Measurements from ENCODE around the gene TTC34. TPM values are rescaled to one million over a fixed set of nuclear protein-coding genes. Genes with fewer than 3 reads are reported as not detected.

The TTC34 gene
- total and polyA plus RNA-seq, 5 donors = 0.27 to 1.5 (median 0.63) TPM

GRCh38 chr1:2612591-2613365 is 188.7 kb downstream of the TTC34 start:
- H3K4me3 ChIP-seq (ENCODE audit: low read length) = no peak overlapping the region
- no peak for DNase-seq
- 86% methylated on average over 11 of the region's 11 CpGs for WGBS
- intact Hi-C loops (cut with DNase I) = no loop called here
- ATAC-seq = no peak
- peaks cover 2% of the 10 kb centered on the region for H3K9me3 ChIP-seq (ENCODE audit: control insufficient read depth, low read length)
- no peaks in the 10 kb centered on the region for H3K27me3 ChIP-seq (ENCODE audit: control insufficient read depth, insufficient read depth)
- no peaks in the 10 kb centered on the region for H3K4me1 ChIP-seq (ENCODE audit: control insufficient read depth, insufficient read depth, low read length)
- no peak overlapping the region for H3K27ac ChIP-seq (ENCODE audit: low read length)

DNA sequence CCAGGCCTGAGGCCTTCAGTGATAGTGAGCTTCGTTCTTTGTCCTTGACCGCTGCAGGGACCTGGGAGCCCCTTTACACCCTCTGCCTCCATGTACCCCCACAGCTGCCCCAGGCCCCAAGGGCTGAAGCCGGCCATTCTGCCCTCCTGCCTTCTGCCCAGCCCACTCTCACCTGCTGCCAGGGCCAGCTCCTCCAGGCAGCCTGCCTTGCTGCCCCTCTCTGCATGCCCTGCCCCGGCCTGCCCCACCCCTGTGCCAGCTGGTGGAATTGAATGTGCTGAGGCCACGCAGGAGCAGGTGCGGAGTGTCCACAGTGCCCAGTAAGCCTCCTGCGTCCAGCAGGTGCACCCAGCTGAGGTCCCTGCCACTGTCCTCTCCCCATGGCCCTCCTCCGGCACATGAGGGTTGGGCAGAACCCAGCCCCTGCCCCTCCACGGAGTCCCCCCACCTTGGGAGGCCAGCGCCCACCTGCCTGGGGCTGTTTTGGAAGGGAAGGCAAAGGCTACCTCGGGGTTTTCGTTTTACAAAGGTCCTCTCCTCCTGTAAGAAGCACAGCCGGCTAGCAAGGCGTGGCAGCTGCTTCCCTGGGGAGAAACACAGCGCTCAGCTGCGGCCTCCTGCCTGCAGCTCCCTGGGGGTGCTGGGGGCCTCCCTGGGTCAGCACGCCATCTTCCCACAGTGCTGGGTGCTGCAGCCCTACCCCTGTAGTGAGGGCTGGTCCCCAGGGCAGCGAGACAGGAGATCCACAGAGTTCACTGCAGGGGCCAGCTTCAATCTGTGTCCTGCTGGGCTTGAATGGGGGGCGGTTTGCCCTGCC is 189.7 kb downstream of the TTC34 start:
- Histone ChIP-seq H3K4me1 (ENCODE audit: control insufficient read depth, insufficient read depth, low read length) (no peaks in the 10 kb centered on the region), H3K27ac (ENCODE audit: low read length) (no peak overlapping the region), H3K27me3 (ENCODE audit: control insufficient read depth, insufficient read depth) (no peaks in the 10 kb centered on the region), H3K4me3 (ENCODE audit: low read length) (no peak overlapping the region), H3K9me3 (ENCODE audit: control insufficient read depth, low read length) (peaks cover 2% of the 10 kb centered on the region)
- WGBS = 86% methylated on average over 19 of the region's 19 CpGs
- intact Hi-C loops (cut with DNase I) = no loop called here
- no peak for ATAC-seq
- DNase-seq = peak in 1 of 3 donors; percentile 33

- no peak overlapping the region for H3K27ac ChIP-seq (ENCODE audit: low read length)
- no peaks in the 10 kb centered on the region for H3K9me3 ChIP-seq (ENCODE audit: control insufficient read depth, low read length)
- no peak overlapping the region for H3K4me3 ChIP-seq (ENCODE audit: low read length)
- 8% methylated on average over 24 of the region's 24 CpGs for WGBS
- no peaks in the 10 kb centered on the region for H3K4me1 ChIP-seq (ENCODE audit: control insufficient read depth, insufficient read depth, low read length)
- H3K27me3 ChIP-seq (ENCODE audit: control insufficient read depth, insufficient read depth) = no peaks in the 10 kb centered on the region
- ATAC-seq (peak; percentile 39 to 58), DNase-seq (peak; percentile 44 to 79 (median 76))
- intact Hi-C loops (cut with DNase I) = no loop called here
Measured at GRCh38 chr1:2611031-2611501, 190.4 kb downstream of the TTC34 start.

- no peak overlapping the region for H3K4me3 ChIP-seq (ENCODE audit: low read length)
- intact Hi-C loops (cut with DNase I) = no loop called here
- no peaks in the 10 kb centered on the region for H3K27me3 ChIP-seq (ENCODE audit: control insufficient read depth, insufficient read depth)
- H3K9me3 ChIP-seq (ENCODE audit: control insufficient read depth, low read length) = no peaks in the 10 kb centered on the region
- ATAC-seq (no peak), DNase-seq (peak; percentile 18 to 64 (median 61))
- no peak overlapping the region for H3K27ac ChIP-seq (ENCODE audit: low read length)
- no peaks in the 10 kb centered on the region for H3K4me1 ChIP-seq (ENCODE audit: control insufficient read depth, insufficient read depth, low read length)
- WGBS = 61% methylated on average over 21 of the region's 21 CpGs
Measured at GRCh38 chr1:2610036-2610959, 191.2 kb downstream of the TTC34 start.

DNA sequence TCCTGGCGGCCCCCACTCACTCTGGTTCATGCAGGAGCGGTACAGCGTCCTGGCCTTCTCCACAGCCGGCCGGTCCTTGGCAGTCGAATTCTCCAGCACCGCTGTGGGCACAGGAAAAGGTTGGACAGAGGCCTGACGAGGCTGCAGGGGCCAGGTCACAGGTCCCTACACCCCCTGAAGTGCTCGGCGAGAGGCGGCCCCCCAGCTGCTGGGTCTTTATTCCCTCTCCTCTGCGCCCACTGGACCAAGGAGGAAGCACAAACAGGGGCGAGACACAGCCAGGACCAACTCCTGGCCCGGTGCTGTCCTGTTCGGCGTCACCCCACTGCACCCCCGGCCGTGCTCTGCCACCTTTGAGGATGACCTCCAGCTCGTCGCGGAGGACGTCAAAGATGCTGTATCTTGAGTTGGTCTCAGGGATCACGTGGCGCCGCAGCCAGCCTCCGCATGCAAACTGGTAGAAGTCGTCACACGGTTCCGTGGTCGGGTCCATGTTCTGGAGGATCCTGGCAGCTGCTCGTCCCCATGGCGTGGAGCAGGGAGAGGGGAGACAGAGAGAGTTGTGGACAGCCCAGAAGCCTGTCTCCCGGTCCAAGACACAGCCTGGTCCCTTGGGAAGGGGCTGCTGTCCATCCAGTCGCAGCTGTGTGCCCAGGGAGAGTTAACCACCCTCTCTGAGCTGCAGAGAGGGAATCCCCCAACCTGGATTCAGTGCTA is 192.0 kb downstream of the TTC34 start:
- intact Hi-C loops (cut with DNase I) = no loop called here
- no peak overlapping the region for H3K4me3 ChIP-seq (ENCODE audit: low read length)
- 82% methylated on average over 34 of the region's 34 CpGs for WGBS
- no peak overlapping the region for H3K27ac ChIP-seq (ENCODE audit: low read length)
- no peaks in the 10 kb centered on the region for H3K9me3 ChIP-seq (ENCODE audit: control insufficient read depth, low read length)
- no peaks in the 10 kb centered on the region for H3K27me3 ChIP-seq (ENCODE audit: control insufficient read depth, insufficient read depth)
- DNase-seq (peak; percentile 14 to 58 (median 43)), ATAC-seq (no peak)
- no peaks in the 10 kb centered on the region for H3K4me1 ChIP-seq (ENCODE audit: control insufficient read depth, insufficient read depth, low read length)

- DNase-seq (peak; percentile 49 to 89 (median 78)), ATAC-seq (peak; percentile 50 to 68)
- no peak overlapping the region for H3K4me3 ChIP-seq (ENCODE audit: low read length)
- H3K4me1 ChIP-seq (ENCODE audit: control insufficient read depth, insufficient read depth, low read length) = no peaks in the 10 kb centered on the region
- no peak overlapping the region for H3K27ac ChIP-seq (ENCODE audit: low read length)
- WGBS = 38% methylated on average over 13 of the region's 13 CpGs
- intact Hi-C loops (cut with DNase I) = no loop called here
- no peaks in the 10 kb centered on the region for H3K9me3 ChIP-seq (ENCODE audit: control insufficient read depth, low read length)
- H3K27me3 ChIP-seq (ENCODE audit: control insufficient read depth, insufficient read depth) = no peaks in the 10 kb centered on the region
Measured at GRCh38 chr1:2607641-2608091, 193.8 kb downstream of the TTC34 start.

DNA sequence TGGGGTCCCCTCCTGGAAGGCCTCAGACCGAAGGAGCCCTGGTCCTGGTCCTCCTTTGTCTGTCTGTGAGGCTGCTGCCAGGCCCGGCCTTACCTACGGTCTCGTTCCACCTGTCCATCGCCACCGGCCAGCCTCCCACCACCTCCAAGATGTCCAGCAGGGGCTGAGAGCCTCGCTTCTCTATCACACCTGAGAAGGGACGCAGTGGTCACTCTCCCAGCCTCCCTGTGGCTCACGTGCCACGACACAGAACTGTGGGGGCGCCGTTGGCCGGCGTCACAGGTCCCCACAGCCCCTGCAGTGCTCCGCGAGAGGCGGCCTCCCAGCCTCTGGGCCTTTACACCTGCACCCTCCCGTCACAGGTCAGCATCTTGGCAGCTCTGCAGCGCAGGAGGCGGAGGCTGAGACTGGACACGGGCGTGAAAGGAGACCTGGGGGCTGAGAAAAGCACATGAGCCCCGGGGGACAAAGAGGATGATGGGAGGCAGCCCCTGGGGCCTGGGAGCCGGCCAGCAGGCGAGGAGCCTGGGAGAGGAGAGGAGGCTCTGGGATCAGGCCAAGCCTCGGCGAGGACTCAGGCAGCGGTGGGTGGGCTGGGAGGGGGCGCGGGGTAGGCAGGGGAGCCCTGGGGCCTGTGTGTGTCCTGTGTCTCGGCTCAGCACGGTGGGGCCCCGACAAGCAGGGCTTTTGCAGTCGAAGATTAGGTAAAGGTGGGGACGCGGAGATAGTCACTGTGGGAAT is 194.4 kb downstream of the TTC34 start:
- 70% methylated on average over 36 of the region's 36 CpGs for WGBS
- ATAC-seq = no peak
- Histone ChIP-seq H3K27me3 (ENCODE audit: control insufficient read depth, insufficient read depth) (no peaks in the 10 kb centered on the region), H3K4me1 (ENCODE audit: control insufficient read depth, insufficient read depth, low read length) (no peaks in the 10 kb centered on the region), H3K9me3 (ENCODE audit: control insufficient read depth, low read length) (no peaks in the 10 kb centered on the region), H3K4me3 (ENCODE audit: low read length) (no peak overlapping the region), H3K27ac (ENCODE audit: low read length) (no peak overlapping the region)
- intact Hi-C loops (cut with DNase I) = no loop called here
- peak; percentile 13 to 54 (median 40) for DNase-seq

DNA sequence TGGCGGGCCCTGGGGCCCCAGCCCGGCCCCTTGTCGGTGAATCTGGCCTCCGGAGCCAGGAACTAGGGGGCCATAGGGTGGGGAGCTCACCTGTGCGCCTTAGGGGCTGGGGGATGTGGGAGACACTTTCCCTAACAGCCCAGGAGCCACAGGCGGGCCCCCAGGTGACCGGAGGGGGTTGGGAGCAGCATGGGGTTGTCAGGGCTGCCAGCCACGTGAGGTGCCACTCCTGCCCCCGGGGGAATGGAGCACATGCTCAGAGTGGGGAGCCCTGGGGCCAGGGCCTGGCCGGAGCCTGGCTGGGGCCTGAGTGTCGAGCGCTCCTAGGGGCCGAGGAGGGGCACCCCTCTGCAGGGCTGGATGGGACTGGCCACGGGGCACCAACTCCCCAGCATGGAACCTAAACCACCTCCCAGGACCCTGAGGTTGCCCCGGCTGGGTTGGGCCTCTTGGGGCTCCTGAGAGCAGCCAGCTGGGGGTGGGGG is 195.1 kb downstream of the TTC34 start:
- DNase-seq = peak in 1 of 3 donors; percentile 56
- Histone ChIP-seq H3K27ac (ENCODE audit: low read length) (no peak overlapping the region), H3K9me3 (ENCODE audit: control insufficient read depth, low read length) (no peaks in the 10 kb centered on the region), H3K4me3 (ENCODE audit: low read length) (no peak overlapping the region), H3K4me1 (ENCODE audit: control insufficient read depth, insufficient read depth, low read length) (no peaks in the 10 kb centered on the region), H3K27me3 (ENCODE audit: control insufficient read depth, insufficient read depth) (no peaks in the 10 kb centered on the region)
- ATAC-seq = no peak
- intact Hi-C loops (cut with DNase I) = no loop called here
- WGBS = 84% methylated on average over 15 of the region's 15 CpGs

DNA sequence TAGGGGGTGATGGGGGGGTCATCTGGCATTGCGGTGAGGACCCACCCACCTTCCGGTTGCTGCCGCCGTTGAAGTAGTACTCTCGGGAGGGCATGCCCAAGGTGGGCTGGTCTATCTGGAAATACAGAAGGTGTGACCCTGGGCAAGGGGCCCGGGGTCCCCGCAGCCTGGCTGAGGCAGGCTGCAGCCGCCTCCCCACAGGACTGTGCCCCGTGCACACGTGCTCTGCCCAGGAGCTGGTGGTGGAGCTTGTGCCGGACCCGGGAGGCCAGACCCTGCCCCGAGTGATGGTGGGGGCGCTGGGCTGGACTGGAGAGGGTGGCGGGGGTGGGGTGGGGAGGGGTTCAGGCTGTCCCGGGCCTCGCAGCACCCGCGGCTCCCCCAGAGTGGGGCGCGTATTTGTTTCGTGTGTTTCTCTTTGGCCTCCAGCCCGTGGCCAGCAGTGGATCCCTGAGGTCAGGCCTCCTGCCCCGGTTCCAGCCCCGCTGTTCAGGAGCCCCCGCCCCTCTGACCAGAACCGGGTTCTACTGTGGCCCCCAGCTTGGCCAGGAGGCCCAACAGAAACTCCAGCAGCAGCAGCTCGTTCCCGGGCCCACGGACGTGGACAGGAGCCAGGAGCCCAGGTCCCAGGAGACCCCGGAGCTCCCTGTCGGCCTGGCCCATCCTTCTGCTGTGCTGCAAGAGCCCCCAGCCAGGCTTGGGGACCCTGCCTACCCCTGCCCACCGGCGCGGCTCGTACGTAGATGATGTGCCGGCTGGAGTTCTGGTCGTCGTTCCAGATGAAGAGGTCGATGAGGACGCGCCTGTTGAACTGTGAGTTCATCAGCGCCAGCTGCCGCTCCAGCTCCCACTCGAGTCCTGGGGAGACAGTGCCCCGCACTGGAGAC is 195.7 kb downstream of the TTC34 start:
- peak in 2 of 3 donors; percentile 6 to 64 for DNase-seq
- 82% methylated on average over 48 of the region's 48 CpGs for WGBS
- Histone ChIP-seq H3K4me1 (ENCODE audit: control insufficient read depth, insufficient read depth, low read length) (no peaks in the 10 kb centered on the region), H3K4me3 (ENCODE audit: low read length) (no peak overlapping the region), H3K27me3 (ENCODE audit: control insufficient read depth, insufficient read depth) (no peaks in the 10 kb centered on the region), H3K27ac (ENCODE audit: low read length) (no peak overlapping the region), H3K9me3 (ENCODE audit: control insufficient read depth, low read length) (no peaks in the 10 kb centered on the region)
- no peak for ATAC-seq
- intact Hi-C loops (cut with DNase I) = no loop called here
